ENCODE results near the gene AAGAB. TPM values are rescaled to one million over a fixed set of nuclear protein-coding genes. Genes with fewer than 3 reads are reported as not detected.
A peak's percentile ranks its signal among the peaks of the same experiment; 100 is the strongest.

The AAGAB gene, protein sequence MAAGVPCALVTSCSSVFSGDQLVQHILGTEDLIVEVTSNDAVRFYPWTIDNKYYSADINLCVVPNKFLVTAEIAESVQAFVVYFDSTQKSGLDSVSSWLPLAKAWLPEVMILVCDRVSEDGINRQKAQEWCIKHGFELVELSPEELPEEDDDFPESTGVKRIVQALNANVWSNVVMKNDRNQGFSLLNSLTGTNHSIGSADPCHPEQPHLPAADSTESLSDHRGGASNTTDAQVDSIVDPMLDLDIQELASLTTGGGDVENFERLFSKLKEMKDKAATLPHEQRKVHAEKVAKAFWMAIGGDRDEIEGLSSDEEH
- total RNA-seq, result 31.0 to 32.7 TPM (median 32.4 TPM) in 3 replicates

DNA sequence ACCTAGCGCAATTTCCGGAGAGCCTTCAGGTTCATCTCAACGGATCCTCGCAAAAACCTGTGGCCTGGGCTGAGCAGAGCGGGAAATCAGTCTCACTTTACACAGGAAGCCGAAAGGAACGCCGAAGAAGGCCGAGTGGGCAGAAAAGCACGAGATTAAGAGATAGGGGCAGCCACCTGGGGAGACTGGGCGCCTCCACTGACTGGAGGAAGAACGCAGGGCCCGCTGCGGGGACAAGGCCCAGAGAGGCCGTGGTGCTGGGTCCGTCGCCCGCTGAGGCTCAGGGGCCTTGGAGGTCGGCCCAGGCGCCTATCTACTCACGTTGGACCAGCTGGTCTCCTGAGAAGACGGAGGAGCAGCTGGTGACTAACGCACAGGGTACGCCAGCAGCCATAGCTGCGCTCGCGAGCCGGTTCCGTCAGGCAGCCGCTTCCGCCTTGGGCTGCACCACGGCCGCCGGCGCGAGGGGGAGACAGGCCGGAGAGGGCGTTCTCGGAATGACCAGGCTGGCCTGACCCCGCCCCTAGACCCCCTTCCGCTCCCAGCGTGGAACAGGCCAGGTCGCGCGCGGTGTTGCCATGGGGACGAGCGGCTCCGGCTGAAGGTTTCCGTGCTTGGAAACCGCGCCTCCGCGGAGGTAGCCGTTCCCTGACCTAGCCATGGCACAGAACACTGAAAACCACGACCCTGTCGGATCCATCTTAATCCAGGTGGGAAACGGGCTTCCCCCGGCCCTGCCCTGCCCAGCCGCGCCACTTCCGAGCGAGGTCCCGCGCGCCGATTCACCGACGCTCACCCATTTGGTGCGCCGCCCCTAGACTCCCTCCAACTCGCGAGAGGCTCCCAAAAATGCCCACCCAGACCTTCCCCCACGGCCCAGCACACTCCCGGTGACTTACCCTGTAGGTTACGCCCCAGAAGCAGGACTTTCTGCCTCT is at the start of gene AAGAB, which contains the start of gene IQCH:
Gene AAGAB, minus strand, starts transcription at position 424 of the 938 bp plus-strand sequence. Its CDS starts 30 bp downstream, at position 394.
Gene IQCH, plus strand, starts transcription at position 549 of the 938 bp plus-strand sequence. Its CDS starts 111 bp downstream, at position 660.
- Mint-ChIP-seq H3K27ac (peak within 1 kb of the TSS; percentile 99), H3K4me1 (peaks cover 12% of the 10 kb centered on the region), H3K36me3 (no peaks in the 10 kb centered on the region), H3K27me3 (ENCODE audit: low read depth) (peaks cover 3% of the 10 kb centered on the region), H3K9me3 (no peaks in the 10 kb centered on the region), H3K4me3 (peak within 1 kb of the TSS; percentile 98)
- TF ChIP-seq, protein P1, sequence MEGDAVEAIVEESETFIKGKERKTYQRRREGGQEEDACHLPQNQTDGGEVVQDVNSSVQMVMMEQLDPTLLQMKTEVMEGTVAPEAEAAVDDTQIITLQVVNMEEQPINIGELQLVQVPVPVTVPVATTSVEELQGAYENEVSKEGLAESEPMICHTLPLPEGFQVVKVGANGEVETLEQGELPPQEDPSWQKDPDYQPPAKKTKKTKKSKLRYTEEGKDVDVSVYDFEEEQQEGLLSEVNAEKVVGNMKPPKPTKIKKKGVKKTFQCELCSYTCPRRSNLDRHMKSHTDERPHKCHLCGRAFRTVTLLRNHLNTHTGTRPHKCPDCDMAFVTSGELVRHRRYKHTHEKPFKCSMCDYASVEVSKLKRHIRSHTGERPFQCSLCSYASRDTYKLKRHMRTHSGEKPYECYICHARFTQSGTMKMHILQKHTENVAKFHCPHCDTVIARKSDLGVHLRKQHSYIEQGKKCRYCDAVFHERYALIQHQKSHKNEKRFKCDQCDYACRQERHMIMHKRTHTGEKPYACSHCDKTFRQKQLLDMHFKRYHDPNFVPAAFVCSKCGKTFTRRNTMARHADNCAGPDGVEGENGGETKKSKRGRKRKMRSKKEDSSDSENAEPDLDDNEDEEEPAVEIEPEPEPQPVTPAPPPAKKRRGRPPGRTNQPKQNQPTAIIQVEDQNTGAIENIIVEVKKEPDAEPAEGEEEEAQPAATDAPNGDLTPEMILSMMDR (IDR thresholded peaks at IDR 0.05; ENCODE audit: unreplicated experiment), result no peak
- DNase-seq (ENCODE audit: low spot score in 2 of 2, unreplicated experiment in 2 of 2), result peak; percentile 94 to 97

DNA sequence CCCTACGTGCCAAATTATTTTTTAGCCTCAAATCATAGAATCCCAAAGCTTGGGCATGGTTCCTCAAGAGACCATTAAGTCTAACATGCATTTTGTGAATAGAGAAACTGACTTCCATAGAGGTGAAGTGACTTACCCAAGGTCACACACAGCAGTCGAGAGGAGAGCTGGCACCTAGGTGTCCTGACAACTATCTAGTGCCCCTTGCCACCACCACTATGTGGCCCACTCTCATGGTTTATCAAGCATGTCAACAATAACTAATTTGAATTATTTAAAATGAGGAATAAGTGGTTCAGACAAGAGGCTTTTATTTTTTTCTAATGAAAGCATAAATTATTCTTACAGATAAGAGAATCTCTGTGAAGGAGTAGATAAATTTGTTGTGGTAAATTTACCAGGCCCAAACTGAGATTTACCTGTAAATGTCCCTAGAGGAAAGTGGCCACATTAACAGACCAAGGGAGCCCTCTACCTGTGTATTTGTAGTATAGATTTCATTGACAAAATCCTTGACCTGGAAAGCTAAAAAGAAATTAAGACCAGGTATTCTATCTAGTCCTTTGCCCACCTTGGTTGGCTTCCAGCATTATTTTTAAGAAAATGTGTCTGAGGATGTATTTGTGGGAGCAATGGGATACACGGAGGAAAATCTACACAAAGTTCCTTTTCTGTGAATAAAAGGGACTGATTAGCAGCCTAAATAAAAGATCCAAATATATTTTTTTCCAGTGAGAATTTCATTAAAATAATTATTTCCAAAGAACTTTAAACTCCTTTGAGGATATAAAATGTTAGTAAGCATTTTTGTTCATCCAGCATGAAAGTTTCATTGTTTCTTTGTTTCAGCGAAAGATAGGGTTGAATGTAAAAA is 49.3 kb upstream of the AAGAB start:
- Mint-ChIP-seq H3K4me3 (no peak overlapping the region), H3K27ac (no peak overlapping the region), H3K27me3 (ENCODE audit: low read depth) (no peaks in the 10 kb centered on the region), H3K36me3 (no peaks in the 10 kb centered on the region), H3K9me3 (peaks cover 3% of the 10 kb centered on the region), H3K4me1 (peaks cover 39% of the 10 kb centered on the region)
- TF ChIP-seq, protein P1 (IDR thresholded peaks at IDR 0.05; ENCODE audit: unreplicated experiment), result peak; percentile 37
- DNase-seq (ENCODE audit: low spot score in 2 of 2, unreplicated experiment in 2 of 2), result no peak

DNA sequence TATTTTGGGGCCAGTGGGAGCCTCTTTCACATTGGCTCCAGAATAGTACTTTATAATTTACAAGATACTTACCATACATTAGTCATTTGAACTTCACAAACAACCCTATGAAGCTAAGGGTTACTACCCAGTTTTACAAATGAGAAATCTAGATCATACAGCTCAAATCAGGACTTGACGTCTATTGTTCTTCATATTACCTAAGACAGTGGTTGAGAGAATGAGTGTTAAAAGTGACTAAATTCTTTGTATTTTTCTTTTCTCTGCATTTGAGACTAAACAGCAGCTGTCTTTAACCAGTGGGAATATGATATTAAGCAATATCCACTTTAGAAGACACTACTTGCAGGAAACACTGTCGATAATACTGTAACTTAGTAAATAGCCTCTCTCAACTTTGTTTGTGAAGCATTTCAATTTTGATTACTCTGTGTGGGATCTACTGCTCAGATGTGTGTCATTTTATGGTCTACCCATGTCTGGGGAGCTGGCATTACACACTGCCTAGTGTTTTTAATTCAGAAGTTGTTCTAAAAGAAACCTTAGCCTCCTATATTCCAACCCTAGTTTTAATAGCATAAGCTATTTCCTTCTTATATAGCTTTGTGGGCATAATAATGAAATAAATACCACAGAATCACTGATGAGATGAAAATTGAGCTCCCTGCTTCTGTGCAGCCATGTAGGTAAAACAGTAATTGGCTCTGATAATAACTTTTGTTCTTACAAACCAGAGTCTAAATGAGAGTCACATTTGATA is 46.0 kb upstream of the AAGAB start:
- no peaks in the 10 kb centered on the region for H3K27me3 Mint-ChIP-seq (ENCODE audit: low read depth)
- peaks cover 3% of the 10 kb centered on the region for H3K9me3 Mint-ChIP-seq
- TF ChIP-seq, protein P1 (IDR thresholded peaks at IDR 0.05; ENCODE audit: unreplicated experiment), result no peak
- H3K36me3 Mint-ChIP-seq, result no peaks in the 10 kb centered on the region
- no peak for DNase-seq (ENCODE audit: low spot score in 2 of 2, unreplicated experiment in 2 of 2)
- peaks cover 14% of the 10 kb centered on the region for H3K4me1 Mint-ChIP-seq
- H3K4me3 Mint-ChIP-seq, result no peak overlapping the region
- H3K27ac Mint-ChIP-seq, result no peak overlapping the region

DNA sequence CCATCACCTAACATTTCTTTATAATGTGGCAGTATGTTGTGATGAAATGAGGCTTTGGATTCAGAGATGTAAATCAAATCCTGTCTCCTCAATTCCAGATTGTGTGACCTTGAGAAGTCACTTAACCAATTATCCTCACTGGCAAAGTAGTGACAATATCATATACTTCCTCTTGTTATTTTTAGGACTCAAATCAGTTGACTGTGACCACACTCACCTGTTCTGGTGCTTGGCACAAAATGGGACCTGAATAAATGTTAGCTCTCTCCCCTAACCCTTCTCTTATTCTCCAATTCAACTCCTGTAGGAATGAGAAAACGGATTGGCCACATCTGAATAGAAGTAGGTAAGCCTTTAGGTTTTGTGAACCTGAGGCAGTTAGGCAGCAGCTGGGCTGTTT is 42.2 kb upstream of the AAGAB start:
- TF ChIP-seq, protein P1 (IDR thresholded peaks at IDR 0.05; ENCODE audit: unreplicated experiment), result no peak
- H3K27ac Mint-ChIP-seq, result no peak overlapping the region
- H3K4me3 Mint-ChIP-seq, result no peak overlapping the region
- H3K27me3 Mint-ChIP-seq (ENCODE audit: low read depth), result no peaks in the 10 kb centered on the region
- no peak for DNase-seq (ENCODE audit: low spot score in 2 of 2, unreplicated experiment in 2 of 2)
- no peaks in the 10 kb centered on the region for H3K36me3 Mint-ChIP-seq
- peaks cover 3% of the 10 kb centered on the region for H3K9me3 Mint-ChIP-seq
- peaks cover 4% of the 10 kb centered on the region for H3K4me1 Mint-ChIP-seq

Measured in mesothelial cell of epicardium (in vitro differentiated cells).